Testis (tissue), 2 donors: ENCODE data around the gene C5orf63.

Experiments
- CTCF ChIP-seq, 3 experiments: fragments of 450-650 bp in 2 of 3; fragments of 200-600 bp in 1 of 3; sonication (generic) in 1 of 3; IDR thresholded peaks; one replicate each; pipeline ENCODE4 v1.5.1; 2016 to 2019; ENCODE audit warnings: antibody characterized with exemption in 3 of 3, mild to moderate bottlenecking in 2 of 3, moderate library complexity in 1 of 3
- POLR2A ChIP-seq: fragments of 450-650 bp; IDR thresholded peaks from one replicate; pipeline ENCODE4 v1.6.1; 2017; ENCODE audit warnings: antibody characterized with exemption, mild to moderate bottlenecking, moderate library complexity

GRCh38 chr5:127030259-127031146 lies 42.8 kb downstream of the C5orf63 start, which contains the start of gene MARCHF3:
- peak in 2 of 3 experiments; percentile 15 to 39 for TF ChIP-seq CTCF (IDR thresholded peaks at IDR 0.05)
- TF ChIP-seq POLR2A, result peak; percentile 81
